ENCODE data around the gene SLC6A6. TPM values are rescaled to one million over a fixed set of nuclear protein-coding genes. Genes with fewer than 3 reads are reported as not detected.

Gene SLC6A6
- polyA plus RNA-seq, 1 donor (not counting 4 experiments of a cell fraction or from before 2014, with no cell fraction given): 8.3 TPM

GRCh38 chr3:14423197-14423743 is 20.9 kb downstream of the SLC6A6 start:
- Histone ChIP-seq H3K36me3 (ENCODE audit: control insufficient read depth in 2 of 2, extremely low read depth in 1 of 2, insufficient read depth in 2 of 2, low read length in 2 of 2) (no peaks in the 10 kb centered on the region), H3K4me1 (ENCODE audit: control insufficient read depth, extremely low read depth, insufficient read depth, low read length) (peaks cover 11% of the 10 kb centered on the region), H2AFZ (ENCODE audit: control insufficient read depth, low read length) (no peak overlapping the region), H4K20me1 (ENCODE audit: control insufficient read depth, extremely low read depth, insufficient read depth, low read length) (no peaks in the 10 kb centered on the region), H3K4me3 (ENCODE audit: control insufficient read depth in 2 of 3, extremely low read depth in 1 of 3, insufficient read depth in 2 of 3, low read depth in 1 of 3, low read length in 3 of 3) (no peak overlapping the region), H3K27ac (ENCODE audit: control insufficient read depth, insufficient read depth, low read length) (no peak overlapping the region), H3K9me1 (ENCODE audit: control insufficient read depth, extremely low read depth, insufficient read depth, low read length) (no peaks in the 10 kb centered on the region), H3K79me2 (ENCODE audit: control insufficient read depth, insufficient read depth, low read length) (no peaks in the 10 kb centered on the region), H3K4me2 (ENCODE audit: control insufficient read depth, extremely low read depth, insufficient read depth, low read depth, low read length) (no peak overlapping the region), H3K9me3 (ENCODE audit: control insufficient read depth, low read depth, low read length) (no peaks in the 10 kb centered on the region), H3K9ac (ENCODE audit: control insufficient read depth, extremely low read depth, insufficient read depth, low read length) (no peak overlapping the region), H3K27me3 (ENCODE audit: control insufficient read depth, extremely low read depth, insufficient read depth, low read length) (no peaks in the 10 kb centered on the region)
- no peak for FAIRE-seq
- TF ChIP-seq CTCF (optimal IDR thresholded peaks at IDR 0.05 in 1 of 3, IDR thresholded peaks at IDR 0.05 in 1 of 3, conservative IDR thresholded peaks at IDR 0.05 in 1 of 3; ENCODE audit: extremely low read depth in 1 of 3, insufficient read depth in 2 of 3, low read length in 3 of 3) (peak in 2 of 3 experiments; percentile 26 to 30), EZH2 (IDR thresholded peaks at IDR 0.05; ENCODE audit: low read length) (no peak)
- dilution Hi-C loops (cut with MboI; ENCODE audit: extremely low pct_ligation_motif_present, low sequenced_read_pairs): no loop called here
- no peak for DNase-seq (ENCODE audit: low read depth, low spot score)

GRCh38 chr3:14423963-14424362 is 21.6 kb downstream of the SLC6A6 start:
- Histone ChIP-seq H3K36me3 (ENCODE audit: control insufficient read depth in 2 of 2, extremely low read depth in 1 of 2, insufficient read depth in 2 of 2, low read length in 2 of 2) (no peaks in the 10 kb centered on the region), H3K9me3 (ENCODE audit: control insufficient read depth, low read depth, low read length) (no peaks in the 10 kb centered on the region), H3K27me3 (ENCODE audit: control insufficient read depth, extremely low read depth, insufficient read depth, low read length) (no peaks in the 10 kb centered on the region), H4K20me1 (ENCODE audit: control insufficient read depth, extremely low read depth, insufficient read depth, low read length) (no peaks in the 10 kb centered on the region), H2AFZ (ENCODE audit: control insufficient read depth, low read length) (no peak overlapping the region), H3K4me2 (ENCODE audit: control insufficient read depth, extremely low read depth, insufficient read depth, low read depth, low read length) (no peak overlapping the region), H3K4me1 (ENCODE audit: control insufficient read depth, extremely low read depth, insufficient read depth, low read length) (peaks cover 11% of the 10 kb centered on the region), H3K4me3 (ENCODE audit: control insufficient read depth in 2 of 3, extremely low read depth in 1 of 3, insufficient read depth in 2 of 3, low read depth in 1 of 3, low read length in 3 of 3) (no peak overlapping the region), H3K9ac (ENCODE audit: control insufficient read depth, extremely low read depth, insufficient read depth, low read length) (no peak overlapping the region), H3K9me1 (ENCODE audit: control insufficient read depth, extremely low read depth, insufficient read depth, low read length) (no peaks in the 10 kb centered on the region), H3K79me2 (ENCODE audit: control insufficient read depth, insufficient read depth, low read length) (no peaks in the 10 kb centered on the region), H3K27ac (ENCODE audit: control insufficient read depth, insufficient read depth, low read length) (no peak overlapping the region)
- DNase-seq (ENCODE audit: low read depth, low spot score): no peak
- TF ChIP-seq EZH2 (IDR thresholded peaks at IDR 0.05; ENCODE audit: low read length): no peak
- no peak for TF ChIP-seq CTCF (optimal IDR thresholded peaks at IDR 0.05 in 1 of 3, IDR thresholded peaks at IDR 0.05 in 1 of 3, conservative IDR thresholded peaks at IDR 0.05 in 1 of 3; ENCODE audit: extremely low read depth in 1 of 3, insufficient read depth in 2 of 3, low read length in 3 of 3)
- FAIRE-seq: no peak
- dilution Hi-C loops (cut with MboI; ENCODE audit: extremely low pct_ligation_motif_present, low sequenced_read_pairs): no loop called here
